C1 segment of cervical spinal cord (tissue), 14 donors: Measurements from ENCODE around the gene LCE1A.

ENCODE experiments used
- DNase-seq, 14 donors: peaks; one replicate each; lab custom pipeline; 2025; lab: John Stamatoyannopoulos, UW

Gene LCE1A

GRCh38 chr1:152870831-152871730 is 43.8 kb downstream of the LCE1A start:
- DNase-seq, result no peak

GRCh38 chr1:152871731-152872126 is 44.5 kb downstream of the LCE1A start:
- no peak for DNase-seq

DNA sequence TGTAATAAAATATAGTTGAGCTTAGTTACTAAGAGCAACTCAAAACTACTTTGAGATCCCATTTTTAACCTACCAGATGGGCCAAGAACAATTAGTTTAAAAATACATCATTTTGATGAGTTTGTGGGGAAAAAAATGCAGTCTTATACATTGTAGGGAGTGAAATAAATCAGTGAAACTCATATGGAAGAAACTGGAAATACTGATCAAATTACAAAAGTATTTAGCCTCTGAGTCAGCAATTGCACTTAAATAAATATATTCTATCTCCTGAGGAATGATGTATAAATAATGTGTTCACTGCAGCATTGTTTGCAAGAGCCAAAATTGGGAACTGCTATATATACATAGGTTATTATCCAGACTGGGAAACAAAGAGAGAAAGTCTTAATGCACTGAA is 46.2 kb downstream of the LCE1A start:
- no peak for DNase-seq

DNA sequence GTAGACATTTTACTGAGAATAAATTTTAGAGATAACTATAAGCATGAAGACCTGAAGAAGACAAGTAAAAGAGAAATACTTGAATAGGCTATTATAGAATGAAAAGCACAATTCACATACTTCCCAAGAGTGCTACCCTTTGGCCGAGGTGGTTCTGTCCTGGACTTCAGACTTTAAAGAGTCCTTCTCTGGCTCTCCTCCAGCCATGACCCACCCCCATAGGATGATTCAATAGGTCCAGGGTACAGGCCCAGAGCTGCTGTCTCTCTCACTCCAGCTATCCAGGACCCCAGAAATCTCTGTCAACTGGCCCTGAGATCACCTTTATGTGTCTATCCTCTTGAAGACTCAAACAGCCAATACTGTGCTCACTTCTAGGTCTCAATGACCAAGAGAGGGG is 49.6 kb downstream of the LCE1A start:
- DNase-seq, result no peak
